Stimulated activated naive B cell treated with anti-CD40 and anti-IgM and Interleukin-4, amounts not matched to agents 10 μg/mL and 1 μg/mL and 100 μg/mL, for 72 hours (primary cell): ENCODE measurements around the gene OR13C8.
"Not testable (repeated sequence)": the region's sequence is repeated elsewhere in the genome, so short reads cannot be mapped to it uniquely, and the experiment has no call there.

Experiments used
- ATAC-seq, 2 donors: fragments of 150-1000 bp; cut with Tn5 transposase; replicated peaks; 2 replicates each; pipeline ENCODE4 v1.10.0; 2021; ENCODE audit warnings: moderate library complexity in 1 of 2
- DNase-seq: peaks from one replicate; pipeline ENCODE4 v3.0.0; 2021
- H3K27ac Mint-ChIP-seq: one replicate; pipeline ENCODE4 v1.8.0; 2022; ENCODE audit warnings: mild to moderate bottlenecking, mixed read lengths
- H3K27me3 Mint-ChIP-seq, 2 donors: one replicate each; pipeline ENCODE4 v1.8.0; 2022; ENCODE audit warnings: mixed read lengths in 2 of 2
- H3K36me3 Mint-ChIP-seq, 2 donors: one replicate each; pipeline ENCODE4 v1.8.0; 2022; ENCODE audit warnings: mixed read lengths in 2 of 2, mild to moderate bottlenecking in 1 of 2
- H3K4me1 Mint-ChIP-seq, 2 donors: one replicate each; pipeline ENCODE4 v1.8.0; 2022; ENCODE audit warnings: mixed read lengths in 2 of 2, mild to moderate bottlenecking in 1 of 2
- H3K4me3 Mint-ChIP-seq, 2 donors: one replicate each; pipeline ENCODE4 v1.8.0; 2022; ENCODE audit warnings: mild to moderate bottlenecking in 2 of 2, mixed read lengths in 2 of 2, moderate library complexity in 1 of 2
- H3K9me3 Mint-ChIP-seq, 2 donors: one replicate each; pipeline ENCODE4 v1.8.0; 2022; ENCODE audit warnings: mixed read lengths in 2 of 2, mild to moderate bottlenecking in 1 of 2

OR13C8 gene, protein sequence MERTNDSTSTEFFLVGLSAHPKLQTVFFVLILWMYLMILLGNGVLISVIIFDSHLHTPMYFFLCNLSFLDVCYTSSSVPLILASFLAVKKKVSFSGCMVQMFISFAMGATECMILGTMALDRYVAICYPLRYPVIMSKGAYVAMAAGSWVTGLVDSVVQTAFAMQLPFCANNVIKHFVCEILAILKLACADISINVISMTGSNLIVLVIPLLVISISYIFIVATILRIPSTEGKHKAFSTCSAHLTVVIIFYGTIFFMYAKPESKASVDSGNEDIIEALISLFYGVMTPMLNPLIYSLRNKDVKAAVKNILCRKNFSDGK

DNA sequence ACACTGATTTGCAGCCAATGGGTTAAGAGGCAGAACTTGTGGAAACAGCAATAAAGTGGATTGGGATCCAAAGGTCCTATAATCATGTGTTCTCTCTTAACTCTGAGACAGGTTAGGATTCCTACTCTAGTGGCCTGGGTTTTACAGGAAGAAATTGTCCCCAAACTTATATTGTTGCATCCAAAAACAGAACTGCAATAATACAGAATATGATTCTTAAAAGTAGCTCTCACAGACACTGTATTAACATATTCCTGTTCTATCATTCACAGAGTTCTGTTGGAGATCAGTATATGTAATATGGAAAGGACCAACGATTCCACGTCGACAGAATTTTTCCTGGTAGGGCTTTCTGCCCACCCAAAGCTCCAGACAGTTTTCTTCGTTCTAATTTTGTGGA is at the start of gene OR13C8:
OR13C8 (plus strand) TSS at position 301 of the 400 bp plus-strand sequence; CDS start at position 301, 0 bp downstream.
- no peak for DNase-seq
- no peaks in the 10 kb centered on the region for H3K27me3 Mint-ChIP-seq
- no peak for ATAC-seq
- no peak within 1 kb of the TSS for H3K4me3 Mint-ChIP-seq
- H3K9me3 Mint-ChIP-seq, result peaks cover 8 to 11% of the 10 kb centered on the region in 2 donors
- no peak within 1 kb of the TSS for H3K27ac Mint-ChIP-seq
- H3K36me3 Mint-ChIP-seq, result no peaks in the 10 kb centered on the region
- no peaks in the 10 kb centered on the region for H3K4me1 Mint-ChIP-seq

DNA sequence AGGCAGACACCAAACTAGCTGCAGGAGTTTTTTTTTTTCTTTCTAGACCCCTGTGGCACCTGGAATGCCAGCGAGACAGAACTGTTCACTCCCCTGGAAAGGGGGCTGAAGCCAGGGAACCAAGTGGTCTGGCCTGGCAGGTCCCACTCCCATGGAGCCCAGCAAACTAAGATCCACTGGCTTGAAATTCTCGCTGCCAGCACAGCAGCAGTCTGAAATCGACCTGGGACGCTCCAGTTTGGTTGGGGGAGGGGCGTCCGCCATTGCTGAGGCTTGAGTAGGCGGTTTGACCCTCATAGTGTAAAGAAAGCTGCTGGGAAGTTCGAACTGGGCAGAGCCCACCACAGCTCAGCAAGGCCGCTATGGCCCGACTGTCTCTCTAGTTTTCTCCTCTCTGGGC is 48.7 kb upstream of the OR13C8 start:
- ATAC-seq, H3K9me3 Mint-ChIP-seq, H3K4me1 Mint-ChIP-seq: not testable (repeated sequence)

DNA sequence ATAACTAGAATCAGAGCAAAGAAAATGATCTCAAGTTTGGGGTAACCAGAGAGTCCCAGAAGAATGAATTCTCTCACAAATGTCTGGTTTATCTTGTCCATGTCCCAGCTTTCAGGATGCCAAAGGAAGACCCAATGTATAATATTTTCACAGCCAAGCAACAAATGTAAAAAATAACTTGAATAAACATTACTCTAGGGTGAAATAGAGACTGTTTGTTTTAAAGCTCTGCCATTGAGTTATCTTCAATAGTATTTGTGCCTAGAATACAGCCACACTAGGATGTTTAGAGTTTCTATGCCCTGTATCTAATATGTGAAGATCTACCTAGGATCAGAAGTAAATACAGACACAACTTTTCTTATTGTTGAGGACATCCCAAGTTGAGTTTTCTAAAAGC is 41.9 kb upstream of the OR13C8 start, which contains the start of gene OR13C4:
OR13C4 (minus strand) TSS at position 101 of the 400 bp plus-strand sequence; CDS start at position 101, 0 bp downstream.
- no peak for DNase-seq
- Mint-ChIP-seq H3K4me3 (no peak within 1 kb of the TSS), H3K27me3 (no peaks in the 10 kb centered on the region), H3K9me3 (peaks cover 1 to 6% of the 10 kb centered on the region in 2 donors), H3K4me1 (no peaks in the 10 kb centered on the region), H3K36me3 (no peaks in the 10 kb centered on the region), H3K27ac (no peak within 1 kb of the TSS)
- no peak for ATAC-seq

More for the DNA sequence above, 48.7 kb upstream of the OR13C8 start:
- DNase-seq, H3K27me3 Mint-ChIP-seq, H3K27ac Mint-ChIP-seq, H3K36me3 Mint-ChIP-seq, H3K4me3 Mint-ChIP-seq: not testable (repeated sequence)

DNA sequence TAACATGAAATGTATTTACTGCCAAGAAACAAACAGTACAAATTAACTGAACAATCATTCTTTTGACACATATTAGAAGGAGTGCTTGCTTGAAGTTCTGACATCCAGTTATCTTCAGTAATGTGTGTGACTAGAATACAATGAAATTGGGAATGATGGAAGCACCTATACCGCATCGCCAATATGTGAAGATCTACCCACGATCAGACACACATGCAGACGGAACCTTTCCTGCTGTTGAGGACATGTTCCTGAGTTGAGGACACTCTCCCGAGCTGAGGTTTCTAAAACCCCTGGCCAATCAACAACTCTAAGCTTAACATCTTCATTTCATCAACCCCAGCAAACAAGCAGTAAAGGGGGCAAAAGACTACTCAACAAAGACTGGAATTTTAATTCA is 32.2 kb upstream of the OR13C8 start, which contains the start of gene OR13C3:
OR13C3 (minus strand) TSS at position 101 of the 400 bp plus-strand sequence. CDS start 133 bp downstream, outside the sequence.
- Mint-ChIP-seq H3K4me3 (no peak within 1 kb of the TSS), H3K27me3 (no peaks in the 10 kb centered on the region), H3K36me3 (no peaks in the 10 kb centered on the region), H3K27ac (no peak within 1 kb of the TSS), H3K9me3 (peaks cover 0 to 2% of the 10 kb centered on the region in 2 donors), H3K4me1 (no peaks in the 10 kb centered on the region)
- no peak for ATAC-seq
- DNase-seq, result no peak

DNA sequence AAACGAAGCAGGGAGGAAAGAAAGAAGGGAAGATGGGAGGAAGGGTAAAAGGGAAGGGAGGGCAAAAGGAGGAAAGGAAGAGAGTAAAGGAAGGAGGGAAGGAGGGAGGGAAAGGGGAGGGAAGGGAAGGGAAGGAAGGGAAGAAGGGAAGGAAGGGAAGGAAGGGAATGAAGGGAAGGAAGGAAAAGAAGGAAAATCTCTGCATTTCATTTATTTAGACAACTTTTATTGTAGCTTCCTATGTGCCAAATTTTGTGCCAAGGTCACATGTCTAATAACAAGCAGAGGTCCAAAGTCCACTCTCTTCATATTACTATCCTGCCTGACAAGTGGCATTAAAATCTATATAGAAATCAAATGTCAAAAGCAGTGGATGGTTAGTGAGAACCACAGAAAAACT is 29.7 kb upstream of the OR13C8 start:
- H3K27ac Mint-ChIP-seq, result no peak overlapping the region
- DNase-seq (no peak), ATAC-seq (no peak)
- no peaks in the 10 kb centered on the region for H3K27me3 Mint-ChIP-seq
- H3K4me1 Mint-ChIP-seq, result no peaks in the 10 kb centered on the region
- H3K9me3 Mint-ChIP-seq, result no peaks in the 10 kb centered on the region
- H3K4me3 Mint-ChIP-seq, result no peak overlapping the region
- no peaks in the 10 kb centered on the region for H3K36me3 Mint-ChIP-seq

DNA sequence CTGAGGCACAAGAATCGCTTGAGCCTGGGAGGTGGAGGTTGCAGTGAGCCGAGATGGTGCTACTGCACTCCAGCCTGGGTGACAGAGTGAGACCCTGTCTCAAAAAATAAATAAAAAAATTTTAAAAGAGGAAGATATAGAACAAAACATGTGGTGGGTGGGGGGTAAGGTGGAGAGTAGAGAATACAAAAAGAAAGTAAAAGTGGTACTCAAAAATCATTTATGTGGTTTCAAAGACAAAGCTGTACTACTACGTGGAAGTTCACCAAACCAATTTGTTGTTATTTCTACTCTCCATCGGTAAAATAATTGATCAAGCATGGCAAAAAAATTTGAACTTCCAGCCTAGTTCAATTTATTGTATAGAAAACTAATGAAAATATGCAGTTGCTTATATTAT is 24.3 kb upstream of the OR13C8 start:
- Mint-ChIP-seq H3K36me3 (no peaks in the 10 kb centered on the region), H3K4me1 (no peaks in the 10 kb centered on the region), H3K27ac (no peak overlapping the region), H3K4me3 (no peak overlapping the region), H3K9me3 (peaks cover 0 to 2% of the 10 kb centered on the region in 2 donors), H3K27me3 (no peaks in the 10 kb centered on the region)
- DNase-seq (no peak), ATAC-seq (no peak)

DNA sequence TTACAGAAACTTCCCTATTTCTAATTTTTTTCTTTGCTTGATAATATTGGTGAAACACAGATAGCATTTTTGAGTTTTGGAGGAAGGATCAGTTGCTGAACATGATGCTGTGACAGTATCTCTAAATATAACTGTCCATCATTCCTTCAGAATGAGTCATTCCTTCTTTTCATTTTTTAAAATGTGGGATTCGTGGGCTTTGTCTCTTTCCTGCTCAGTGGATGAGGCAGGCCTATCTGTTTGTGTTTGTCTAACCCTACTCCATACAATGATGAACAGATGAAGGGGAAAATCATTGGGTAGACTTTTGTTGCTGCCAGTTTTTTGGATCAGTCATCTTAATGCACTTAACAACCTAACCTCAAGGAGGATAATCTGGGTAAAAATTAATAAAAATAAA is 15.7 kb upstream of the OR13C8 start:
- no peaks in the 10 kb centered on the region for H3K4me1 Mint-ChIP-seq
- H3K9me3 Mint-ChIP-seq, result peaks cover 0 to 9% of the 10 kb centered on the region in 2 donors
- ATAC-seq, result no peak
- H3K27me3 Mint-ChIP-seq, result no peaks in the 10 kb centered on the region
- H3K4me3 Mint-ChIP-seq, result no peak overlapping the region
- no peak for DNase-seq
- H3K36me3 Mint-ChIP-seq, result no peaks in the 10 kb centered on the region
- no peak overlapping the region for H3K27ac Mint-ChIP-seq

DNA sequence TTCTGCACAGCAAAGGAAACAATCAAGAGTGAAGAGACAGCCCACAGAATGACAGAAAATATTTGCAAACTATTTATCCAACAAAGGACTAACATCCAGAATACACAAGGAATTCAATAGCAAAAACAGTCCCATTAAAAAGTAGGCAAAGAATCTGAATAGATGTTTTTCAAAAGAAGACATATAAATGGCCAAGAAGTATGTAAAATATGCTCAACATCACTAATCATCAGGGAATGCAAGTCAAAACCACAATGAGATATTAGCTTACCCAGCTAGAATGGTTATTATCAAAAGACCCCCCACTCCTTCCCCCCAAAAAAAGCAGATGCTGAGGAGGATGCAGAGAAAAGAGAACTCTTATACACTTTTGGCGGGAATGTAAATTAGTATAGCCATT is 13.4 kb upstream of the OR13C8 start:
- no peaks in the 10 kb centered on the region for H3K4me1 Mint-ChIP-seq
- H3K4me3 Mint-ChIP-seq, result no peak overlapping the region
- no peaks in the 10 kb centered on the region for H3K27me3 Mint-ChIP-seq
- no peak overlapping the region for H3K27ac Mint-ChIP-seq
- no peak for ATAC-seq
- no peaks in the 10 kb centered on the region for H3K36me3 Mint-ChIP-seq
- no peak for DNase-seq
- H3K9me3 Mint-ChIP-seq, result peaks cover 0 to 12% of the 10 kb centered on the region in 2 donors

DNA sequence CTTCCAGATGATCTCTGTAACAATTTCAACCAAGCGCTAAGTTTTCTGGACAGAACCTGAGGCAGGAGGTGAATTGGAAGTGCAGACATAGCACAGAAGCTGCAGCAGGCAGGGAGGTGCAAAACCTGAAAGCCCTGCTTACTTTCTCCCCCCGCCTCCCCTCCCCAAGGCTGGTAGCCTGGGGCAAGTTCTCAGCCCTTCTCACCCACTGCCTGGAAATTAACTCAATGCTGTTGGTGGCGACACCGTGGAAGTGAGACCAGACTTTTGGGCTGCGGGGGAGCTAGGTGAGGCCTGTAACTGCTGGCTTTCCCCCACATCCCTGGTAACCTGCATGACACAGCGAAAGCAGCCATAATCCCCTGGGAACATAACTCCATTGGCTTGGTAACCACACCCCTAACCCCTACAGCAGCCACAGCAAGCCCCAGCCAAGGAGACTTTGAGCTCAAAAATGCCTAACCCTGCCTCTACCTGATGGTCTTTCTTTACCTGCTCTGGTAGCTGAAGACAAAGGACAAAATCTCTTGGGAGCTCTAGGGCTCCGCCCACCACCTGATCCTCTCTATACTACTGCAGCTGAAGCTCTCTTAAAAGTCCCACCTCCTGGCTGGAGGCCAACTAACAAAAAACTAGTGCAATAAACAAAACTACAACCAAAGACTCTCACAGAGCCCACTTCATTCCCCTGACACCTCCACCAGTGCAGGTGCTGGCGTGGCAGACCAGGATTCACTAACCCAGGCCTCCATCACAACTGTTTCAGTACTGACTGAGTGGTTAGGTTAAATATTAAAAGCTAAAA is 11.9 kb upstream of the OR13C8 start:
- Mint-ChIP-seq H3K27me3 (no peaks in the 10 kb centered on the region), H3K27ac (no peak overlapping the region)
- ATAC-seq, result no peak

DNA sequence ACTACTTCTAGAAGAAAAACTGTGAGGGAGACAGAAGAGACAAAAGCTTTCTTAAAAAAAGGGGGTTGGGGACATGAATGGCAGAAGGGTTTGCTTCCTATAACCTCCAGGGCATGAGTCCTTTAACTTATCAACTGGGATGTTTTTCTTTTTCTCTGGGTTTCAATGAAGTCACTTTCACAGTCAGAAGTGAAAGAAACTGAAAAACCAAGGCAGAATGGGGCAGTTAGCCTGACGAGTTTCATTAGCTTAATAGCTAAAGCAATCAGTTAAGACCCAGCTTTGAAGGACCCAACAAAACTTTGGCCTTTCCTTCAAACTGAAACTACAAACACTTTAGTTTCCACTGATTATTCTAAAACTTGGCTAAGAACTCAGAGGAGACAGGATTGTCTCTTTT is 4.6 kb upstream of the OR13C8 start:
- H3K36me3 Mint-ChIP-seq, result no peaks in the 10 kb centered on the region
- no peak overlapping the region for H3K4me3 Mint-ChIP-seq
- no peaks in the 10 kb centered on the region for H3K27me3 Mint-ChIP-seq
- no peak for DNase-seq
- peaks cover 0 to 3% of the 10 kb centered on the region in 2 donors for H3K9me3 Mint-ChIP-seq
- H3K27ac Mint-ChIP-seq, result no peak overlapping the region
- no peak for ATAC-seq
- no peaks in the 10 kb centered on the region for H3K4me1 Mint-ChIP-seq

More for the DNA sequence above, 11.9 kb upstream of the OR13C8 start:
- Mint-ChIP-seq H3K9me3 (peaks cover 0 to 13% of the 10 kb centered on the region in 2 donors), H3K4me1 (no peaks in the 10 kb centered on the region), H3K4me3 (no peak overlapping the region), H3K36me3 (no peaks in the 10 kb centered on the region)
- no peak for DNase-seq

DNA sequence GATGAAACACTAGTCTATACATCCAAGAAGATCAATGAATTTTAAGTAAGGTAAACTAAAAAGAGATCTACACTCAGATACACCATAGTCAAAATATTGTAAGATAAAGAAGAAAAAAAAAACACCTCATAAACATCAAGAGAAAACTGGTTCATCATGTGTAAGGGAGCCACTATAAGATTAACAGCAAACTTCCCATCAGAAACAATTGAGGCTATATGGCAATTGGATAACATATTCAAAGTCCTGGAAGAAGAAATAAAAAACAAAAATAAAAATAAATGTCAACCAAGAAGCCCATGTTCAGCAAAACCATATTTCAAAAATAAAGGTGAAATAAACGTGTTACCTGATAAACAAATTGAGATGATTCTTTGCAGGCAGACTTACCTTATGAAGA is 3.6 kb downstream of the OR13C8 start:
- Mint-ChIP-seq H3K4me3 (no peak overlapping the region), H3K4me1 (no peaks in the 10 kb centered on the region), H3K27me3 (no peaks in the 10 kb centered on the region), H3K27ac (no peak overlapping the region), H3K9me3 (peaks cover 12 to 14% of the 10 kb centered on the region in 2 donors), H3K36me3 (no peaks in the 10 kb centered on the region)
- ATAC-seq (no peak), DNase-seq (no peak)

DNA sequence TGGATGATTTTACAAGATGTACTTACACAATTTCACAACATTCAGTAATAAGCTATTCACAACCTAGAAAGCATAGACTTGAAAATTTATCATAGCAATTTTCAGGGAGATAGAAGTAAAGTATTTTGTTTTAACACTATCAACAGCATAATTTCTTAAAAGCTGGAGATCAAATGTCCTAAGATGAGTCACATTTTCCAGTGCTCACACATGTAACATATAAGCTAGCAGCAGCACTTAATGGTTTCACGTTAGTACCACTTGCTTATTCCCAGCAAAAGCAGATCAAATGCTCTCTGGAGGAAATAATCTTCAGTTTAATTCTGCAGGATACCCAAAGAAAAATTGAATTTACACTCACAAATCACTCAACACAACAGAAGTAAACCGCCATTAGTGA is 6.5 kb downstream of the OR13C8 start:
- Mint-ChIP-seq H3K4me3 (no peak overlapping the region), H3K27ac (no peak overlapping the region), H3K27me3 (no peaks in the 10 kb centered on the region), H3K36me3 (no peaks in the 10 kb centered on the region), H3K4me1 (no peaks in the 10 kb centered on the region), H3K9me3 (peaks cover 12 to 14% of the 10 kb centered on the region in 2 donors)
- ATAC-seq, result no peak
- DNase-seq, result no peak

DNA sequence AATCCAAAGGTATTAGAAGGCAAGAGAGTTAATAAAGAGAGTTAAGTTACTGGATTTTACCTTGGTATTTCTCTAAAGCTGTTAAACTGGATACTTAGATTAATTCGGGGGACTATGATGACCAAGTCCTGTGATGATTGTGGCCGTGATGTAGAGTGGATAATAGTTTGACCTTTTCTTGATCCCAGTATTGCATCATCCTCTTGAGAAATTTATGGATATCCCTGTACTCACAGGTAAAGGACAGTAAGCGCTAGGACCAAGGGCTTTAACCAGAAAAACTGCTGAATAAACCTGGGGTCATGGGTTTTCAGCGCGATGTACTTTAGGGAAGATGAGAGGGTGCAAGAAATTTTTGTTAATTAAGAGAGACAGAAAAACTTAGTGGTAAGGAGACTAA is 8.3 kb downstream of the OR13C8 start:
- no peaks in the 10 kb centered on the region for H3K27me3 Mint-ChIP-seq
- no peak for DNase-seq
- H3K4me1 Mint-ChIP-seq, result no peaks in the 10 kb centered on the region
- H3K9me3 Mint-ChIP-seq, result peaks cover 11 to 12% of the 10 kb centered on the region in 2 donors
- ATAC-seq, result no peak
- H3K4me3 Mint-ChIP-seq, result no peak overlapping the region
- no peaks in the 10 kb centered on the region for H3K36me3 Mint-ChIP-seq
- H3K27ac Mint-ChIP-seq, result no peak overlapping the region

DNA sequence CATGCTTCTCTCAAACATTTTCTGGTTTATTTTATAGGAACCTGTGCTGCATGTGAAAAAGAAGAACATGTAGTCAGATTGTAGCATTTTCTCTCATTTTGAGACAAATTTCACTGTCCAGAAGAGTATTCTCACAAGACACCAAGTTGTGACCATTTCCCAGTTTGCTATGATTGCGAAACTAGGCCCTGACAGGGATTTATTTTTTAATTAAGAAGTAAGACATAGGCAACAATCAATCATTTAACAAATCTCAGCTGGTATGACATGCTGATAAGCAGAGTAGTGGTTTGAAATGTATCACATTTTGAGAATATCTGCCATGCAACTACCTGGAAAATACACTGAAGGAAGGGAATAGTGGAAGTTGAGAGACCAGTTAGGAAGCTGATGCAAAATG is 11.6 kb downstream of the OR13C8 start:
- ATAC-seq (no peak), DNase-seq (no peak)
- Mint-ChIP-seq H3K36me3 (no peaks in the 10 kb centered on the region), H3K4me1 (no peaks in the 10 kb centered on the region), H3K27me3 (no peaks in the 10 kb centered on the region), H3K4me3 (no peak overlapping the region), H3K9me3 (no peaks in the 10 kb centered on the region), H3K27ac (no peak overlapping the region)
